Cortex of kidney (tissue), 1 donor: Measurements from ENCODE around the gene VWA8.
"Not testable (repeated sequence)": the region's sequence is repeated elsewhere in the genome, so short reads cannot be mapped to it uniquely, and the experiment has no call there.

Source experiments
- DNase-seq: peaks from one replicate; lab custom pipeline; 2025; lab: John Stamatoyannopoulos, UW

VWA8 gene

GRCh38 chr13:41580345-41580744 lies 380.6 kb downstream of the VWA8 start:
- DNase-seq, result no peak

- no peak for DNase-seq
These were observed 381.0 kb downstream of the VWA8 start for GRCh38 chr13:41579881-41580280.

GRCh38 chr13:41579168-41579567 lies 381.7 kb downstream of the VWA8 start:
- DNase-seq, result no peak

- no peak for DNase-seq
These were observed 382.5 kb downstream of the VWA8 start for GRCh38 chr13:41578371-41578770.

- no peak for DNase-seq
These were observed 383.5 kb downstream of the VWA8 start for GRCh38 chr13:41577436-41577835.

- not testable (repeated sequence) for DNase-seq
These were observed 387.3 kb downstream of the VWA8 start for GRCh38 chr13:41573640-41574039.

- not testable (repeated sequence) for DNase-seq
These were observed 389.0 kb downstream of the VWA8 start for GRCh38 chr13:41571817-41572340.

- no peak for DNase-seq
These were observed 391.9 kb downstream of the VWA8 start for GRCh38 chr13:41568972-41569351.

GRCh38 chr13:41568143-41568971 lies 392.6 kb downstream of the VWA8 start:
- DNase-seq, result no peak

- DNase-seq, result no peak
These were observed 393.5 kb downstream of the VWA8 start for GRCh38 chr13:41567363-41567762.

- DNase-seq, result no peak
These were observed 395.1 kb downstream of the VWA8 start for GRCh38 chr13:41565846-41566245.

GRCh38 chr13:41565216-41565615 lies 395.7 kb downstream of the VWA8 start:
- no peak for DNase-seq

GRCh38 chr13:41563984-41564365 lies 396.9 kb downstream of the VWA8 start:
- no peak for DNase-seq

- DNase-seq, result no peak
These were observed 397.4 kb downstream of the VWA8 start for GRCh38 chr13:41563341-41563983.

GRCh38 chr13:41562541-41563178 lies 398.2 kb downstream of the VWA8 start:
- no peak for DNase-seq

GRCh38 chr13:41562083-41562482 lies 398.8 kb downstream of the VWA8 start:
- DNase-seq, result no peak

- no peak for DNase-seq
These were observed 399.7 kb downstream of the VWA8 start for GRCh38 chr13:41561170-41561569.

- DNase-seq, result no peak
These were observed 401.9 kb downstream of the VWA8 start for GRCh38 chr13:41558781-41559560.

- DNase-seq, result no peak
These were observed 403.2 kb downstream of the VWA8 start for GRCh38 chr13:41557719-41558118.

GRCh38 chr13:41554626-41555386 lies 406.1 kb downstream of the VWA8 start:
- no peak for DNase-seq

GRCh38 chr13:41554180-41554579 lies 406.7 kb downstream of the VWA8 start:
- no peak for DNase-seq
